Non-pigmented ciliary epithelial cell (primary cell): ENCODE results near the gene ECE1.
A peak's percentile ranks its signal among the peaks of the same experiment; 100 is the strongest.

Experiments used
- DNase-seq: peaks from one replicate; pipeline ENCODE4 v3.0.0-alpha.2; 2010; ENCODE audit warnings: low read depth

ECE1 gene

GRCh38 chr1:21289700-21290545, at the start of gene ECE1:
Gene ECE1, minus strand, starts transcription at chr1:21290463. Its CDS starts 49 bp downstream, at chr1:21290414.
- DNase-seq, result no peak

- DNase-seq, result no peak
Measured at GRCh38 chr1:21339356-21340229, 49.3 kb upstream of the ECE1 start.

GRCh38 chr1:21338573-21339355, 48.5 kb upstream of the ECE1 start:
- DNase-seq, result no peak

- DNase-seq, result no peak
Measured at GRCh38 chr1:21337928-21338572, 47.8 kb upstream of the ECE1 start.

GRCh38 chr1:21337454-21337927, 47.2 kb upstream of the ECE1 start:
- DNase-seq, result no peak

GRCh38 chr1:21337010-21337437, 46.8 kb upstream of the ECE1 start:
- DNase-seq, result no peak

- no peak for DNase-seq
Measured at GRCh38 chr1:21335750-21336224, 45.5 kb upstream of the ECE1 start.

GRCh38 chr1:21335088-21335691, 44.9 kb upstream of the ECE1 start:
- no peak for DNase-seq

- peak; percentile 68 for DNase-seq
Measured at GRCh38 chr1:21334214-21335087, 44.2 kb upstream of the ECE1 start.

- DNase-seq, result no peak
Measured at GRCh38 chr1:21333824-21334213, 43.6 kb upstream of the ECE1 start.

- no peak for DNase-seq
Measured at GRCh38 chr1:21332554-21333311, 42.5 kb upstream of the ECE1 start.

GRCh38 chr1:21331752-21332478, 41.7 kb upstream of the ECE1 start:
- DNase-seq, result no peak

GRCh38 chr1:21330544-21330943, 40.3 kb upstream of the ECE1 start:
- no peak for DNase-seq

- no peak for DNase-seq
Measured at GRCh38 chr1:21329209-21329844, 39.1 kb upstream of the ECE1 start.

- DNase-seq, result no peak
Measured at GRCh38 chr1:21327566-21328323, 37.5 kb upstream of the ECE1 start.

GRCh38 chr1:21326861-21327344, 36.6 kb upstream of the ECE1 start:
- no peak for DNase-seq
